DOHH2 (cell line): ENCODE measurements around the gene IDH3B.

Experiments used
- H3F3A ChIP-seq: fragments of 200-600 bp; sonication (generic), shearing (Covaris generic); 2 replicates; pipeline ENCODE4 v1.6.0; 2016; ENCODE audit warnings: antibody characterized with exemption, mild to moderate bottlenecking; ENCODE audit not compliant: control insufficient read depth, insufficient read depth
- H3K27ac ChIP-seq: fragments of 200-600 bp; sonication (generic); 2 replicates; pipeline ENCODE4 v1.5.1; 2014; ENCODE audit warnings: low read depth, mild to moderate bottlenecking, low read length, moderate library complexity
- H3K27me3 ChIP-seq: fragments of 200-600 bp; sonication (generic); 2 replicates; pipeline ENCODE4 v1.6.1; 2014; ENCODE audit warnings: mild to moderate bottlenecking, low read length, mixed read lengths; ENCODE audit not compliant: control insufficient read depth
- H3K36me3 ChIP-seq: fragments of 200-600 bp; sonication (generic); 2 replicates; pipeline ENCODE4 v1.6.1; 2014; ENCODE audit warnings: mild to moderate bottlenecking, low read length, moderate library complexity, mixed read lengths; ENCODE audit not compliant: control insufficient read depth
- H3K4me1 ChIP-seq: fragments of 200-600 bp; sonication (generic); 2 replicates; pipeline ENCODE4 v1.6.1; 2014; ENCODE audit warnings: mild to moderate bottlenecking, low read length, mixed read lengths; ENCODE audit not compliant: control insufficient read depth
- H3K4me2 ChIP-seq: fragments of 200-600 bp; sonication (generic); 2 replicates; pipeline ENCODE4 v1.6.0; 2014; ENCODE audit warnings: mild to moderate bottlenecking, low read length, moderate library complexity
- H3K4me3 ChIP-seq: fragments of 200-600 bp; sonication (generic); 2 replicates; pipeline ENCODE4 v1.5.1; 2014; ENCODE audit warnings: mild to moderate bottlenecking, low read length, mixed read lengths
- H3K79me2 ChIP-seq: fragments of 200-600 bp; sonication (generic); 2 replicates; pipeline ENCODE4 v1.6.1; 2014; ENCODE audit warnings: mild to moderate bottlenecking, low read length, mixed read lengths; ENCODE audit not compliant: control insufficient read depth
- H3K9me2 ChIP-seq: fragments of 200-600 bp; sonication (generic); replicated peaks from 2 replicates; pipeline ENCODE4 v1.6.1; 2014; ENCODE audit warnings: mild to moderate bottlenecking, low read length, mixed read lengths; ENCODE audit not compliant: control insufficient read depth
- H3K9me3 ChIP-seq: fragments of 200-600 bp; sonication (generic); 2 replicates; pipeline ENCODE4 v1.6.1; 2014; ENCODE audit warnings: antibody characterized with exemption, low read length, mixed read lengths; ENCODE audit not compliant: control insufficient read depth, insufficient read depth
- H4K20me1 ChIP-seq: fragments of 200-600 bp; sonication (generic); 2 replicates; pipeline ENCODE4 v1.6.0; 2014; ENCODE audit warnings: low read depth, mild to moderate bottlenecking, antibody characterized with exemption, low read length, moderate library complexity; ENCODE audit not compliant: control insufficient read depth, insufficient read depth
- CTCF ChIP-seq: fragments of 200-600 bp; sonication (generic); IDR thresholded peaks from one replicate; pipeline ENCODE4 v1.5.1; 2014; ENCODE audit warnings: antibody characterized with exemption, mild to moderate bottlenecking, low read depth, low read length; ENCODE audit not compliant: poor library complexity, severe bottlenecking
- EZH2phosphoT487 ChIP-seq: fragments of 200-600 bp; sonication (generic); IDR thresholded peaks from 2 replicates; pipeline ENCODE4 v1.6.1; 2017; ENCODE audit warnings: borderline replicate concordance, mild to moderate bottlenecking, antibody characterized with exemption, low read length, moderate library complexity, mixed read lengths

Gene IDH3B

GRCh38 chr20:2610941-2611720 is 52.9 kb downstream of the IDH3B start:
- Histone ChIP-seq H3K4me3 (no peak overlapping the region), H3K27ac (no peak overlapping the region), H3K9me3 (no peaks in the 10 kb centered on the region), H3K4me2 (no peak overlapping the region), H3K79me2 (no peaks in the 10 kb centered on the region), H3K27me3 (peaks cover 14% of the 10 kb centered on the region), H3K36me3 (no peaks in the 10 kb centered on the region), H3K9me2 (no peaks in the 10 kb centered on the region), H3F3A (no peaks in the 10 kb centered on the region), H4K20me1 (no peaks in the 10 kb centered on the region), H3K4me1 (no peaks in the 10 kb centered on the region)
- TF ChIP-seq CTCF, result no peak
- no peak for TF ChIP-seq EZH2phosphoT487

DNA sequence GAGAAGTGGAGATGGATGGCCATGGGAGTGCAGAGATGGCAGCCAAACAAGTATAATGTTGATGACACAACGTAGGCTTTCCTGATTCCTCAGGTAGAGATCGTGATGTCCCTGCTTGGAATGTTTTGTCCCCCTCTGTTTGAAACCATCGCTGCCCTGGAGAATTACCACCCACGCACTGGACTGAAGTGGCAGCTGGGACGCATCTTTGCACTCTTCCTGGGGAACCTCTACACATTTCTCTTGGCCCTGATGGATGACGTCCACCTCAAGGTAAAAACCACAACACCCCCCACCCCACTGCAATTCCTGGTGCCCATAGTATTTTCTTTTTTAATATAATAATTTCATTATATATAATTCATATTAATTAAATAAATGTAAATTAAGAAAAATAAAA is 53.7 kb downstream of the IDH3B start:
- Histone ChIP-seq H3K27ac (no peak overlapping the region), H3K27me3 (peaks cover 11% of the 10 kb centered on the region), H3K4me1 (no peaks in the 10 kb centered on the region), H3K36me3 (no peaks in the 10 kb centered on the region), H3F3A (no peaks in the 10 kb centered on the region), H3K4me2 (no peak overlapping the region), H3K9me3 (no peaks in the 10 kb centered on the region), H3K79me2 (no peaks in the 10 kb centered on the region), H3K4me3 (no peak overlapping the region), H4K20me1 (no peaks in the 10 kb centered on the region), H3K9me2 (no peaks in the 10 kb centered on the region)
- no peak for TF ChIP-seq CTCF
- no peak for TF ChIP-seq EZH2phosphoT487
